Liver (tissue), 3 donors: Measurements from ENCODE around the gene DLGAP5.

Experiments
- ATF3 ChIP-seq: IDR thresholded peaks from 2 replicates; pipeline ENCODE4 v1.6.1; 2016; ENCODE audit warnings: antibody characterized with exemption
- CTCF ChIP-seq: fragments of 150-350 bp; IDR thresholded peaks from 2 replicates; pipeline ENCODE4 v1.5.1; 2017; ENCODE audit warnings: improper control_type of control experiment, low read depth, low read length; ENCODE audit not compliant: missing input control
- MAX ChIP-seq: IDR thresholded peaks from 2 replicates; pipeline ENCODE4 v1.6.1; 2016; ENCODE audit warnings: antibody characterized with exemption
- RAD21 ChIP-seq, 2 donors: IDR thresholded peaks; 2 replicates each; pipeline ENCODE4 v1.6.1; 2016; ENCODE audit warnings: antibody characterized with exemption in 2 of 2, mild to moderate bottlenecking in 2 of 2
- REST ChIP-seq: IDR thresholded peaks from 2 replicates; pipeline ENCODE4 v1.6.1; 2016; ENCODE audit warnings: antibody characterized with exemption, mild to moderate bottlenecking
- YY1 ChIP-seq: IDR thresholded peaks from 2 replicates; pipeline ENCODE4 v1.6.1; 2016; ENCODE audit warnings: antibody characterized with exemption, mild to moderate bottlenecking
- donor health status: healthy.
- donor health status: healthy.

GRCh38 chr14:55207832-55208231 lies 16.4 kb upstream of the DLGAP5 start:
- TF ChIP-seq CTCF (no peak), YY1 (no peak), MAX (no peak), RAD21 (IDR thresholded peaks at IDR 0.05) (no peak), ATF3 (no peak), REST (no peak)
